NT2/D1 (cell line): ENCODE data around the gene NRP1.
A peak's percentile ranks its signal among the peaks of the same experiment; 100 is the strongest.

Experiments used
- DNase-seq: peaks from one replicate; pipeline ENCODE4 v3.0.0-alpha.2; 2011; ENCODE audit warnings: low read depth, low spot score
- H3K27me3 ChIP-seq: 2 replicates; pipeline ENCODE4 v1.6.0; 2011; ENCODE audit warnings: mild to moderate bottlenecking; ENCODE audit not compliant: insufficient read length, insufficient read depth
- H3K36me3 ChIP-seq: 2 replicates; pipeline ENCODE4 v1.6.1; 2011; ENCODE audit warnings: mild to moderate bottlenecking, low read length, mixed read lengths; ENCODE audit not compliant: insufficient read depth, insufficient read length
- H3K4me1 ChIP-seq: 2 replicates; pipeline ENCODE4 v1.5.1; 2011; ENCODE audit not compliant: insufficient read depth, insufficient read length
- H3K4me3 ChIP-seq: 2 replicates; pipeline ENCODE4 v1.5.1; 2011; ENCODE audit warnings: low read depth; ENCODE audit not compliant: insufficient read length
- H3K9ac ChIP-seq: 2 replicates; pipeline ENCODE4 v1.6.0; 2011; ENCODE audit warnings: low read depth; ENCODE audit not compliant: insufficient read length
- H3K9me3 ChIP-seq: 2 replicates; pipeline ENCODE4 v1.5.1; 2011; ENCODE audit warnings: mild to moderate bottlenecking, low read length; ENCODE audit not compliant: insufficient read depth
- SUZ12 ChIP-seq: IDR thresholded peaks from 2 replicates; pipeline ENCODE4 v1.6.1; 2011; ENCODE audit not compliant: insufficient read length, insufficient read depth; ENCODE audit errors: extremely low read depth
- YY1 ChIP-seq: IDR thresholded peaks from 2 replicates; pipeline ENCODE4 v1.6.1; 2011; ENCODE audit not compliant: insufficient read length, insufficient read depth
- ZNF274 ChIP-seq: IDR thresholded peaks from 2 replicates; pipeline ENCODE4 v1.6.1; 2011; ENCODE audit warnings: mild to moderate bottlenecking, low read depth, low read length

Gene NRP1

DNA sequence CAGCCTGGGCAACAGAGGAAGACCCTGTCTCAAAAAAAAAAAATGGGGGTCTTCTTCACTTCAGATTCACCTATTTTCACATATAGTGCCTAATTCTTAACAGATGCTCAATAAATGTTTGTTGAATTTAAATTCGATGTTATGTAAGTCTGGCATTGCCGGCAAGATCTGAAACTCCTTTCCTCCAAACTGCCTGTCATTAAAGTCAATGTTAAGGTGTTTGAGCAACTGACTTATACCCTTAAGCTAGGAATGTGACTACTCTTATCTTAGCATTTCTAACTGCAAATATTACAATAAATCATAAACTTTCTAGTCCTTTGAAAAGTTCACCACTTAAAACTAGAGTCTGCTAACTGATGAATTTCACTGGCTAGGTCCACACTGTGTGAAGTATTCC lies 95.2 kb downstream of the NRP1 start:
- DNase-seq = no peak
- no peak overlapping the region for H3K9ac ChIP-seq
- H3K27me3 ChIP-seq = no peaks in the 10 kb centered on the region
- no peaks in the 10 kb centered on the region for H3K9me3 ChIP-seq
- no peaks in the 10 kb centered on the region for H3K36me3 ChIP-seq
- TF ChIP-seq ZNF274 (no peak), SUZ12 (no peak), YY1 (no peak)
- no peaks in the 10 kb centered on the region for H3K4me1 ChIP-seq
- H3K4me3 ChIP-seq = no peak overlapping the region

DNA sequence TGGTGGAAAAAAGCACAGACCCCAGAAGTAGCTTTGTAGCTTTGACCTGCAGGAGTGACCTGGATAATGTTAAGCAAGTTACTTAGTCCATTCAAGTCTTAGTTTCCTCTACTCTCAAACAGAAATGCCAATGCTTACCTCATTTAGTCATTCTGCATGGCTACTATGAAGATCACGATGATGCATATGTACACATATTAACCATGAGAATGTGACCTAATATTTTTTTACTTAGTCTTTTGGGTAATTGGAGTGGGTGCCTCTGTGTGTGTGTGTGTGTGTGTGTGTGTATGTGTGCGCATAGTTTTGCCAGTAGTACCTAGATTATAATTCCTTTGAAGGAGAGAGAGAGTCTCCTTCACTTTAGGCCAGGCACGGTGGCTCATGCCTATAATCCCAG lies 95.8 kb downstream of the NRP1 start:
- Histone ChIP-seq H3K36me3 (no peaks in the 10 kb centered on the region), H3K9ac (no peak overlapping the region), H3K4me1 (no peaks in the 10 kb centered on the region), H3K9me3 (no peaks in the 10 kb centered on the region), H3K27me3 (no peaks in the 10 kb centered on the region), H3K4me3 (no peak overlapping the region)
- DNase-seq = no peak
- no peak for TF ChIP-seq SUZ12
- no peak for TF ChIP-seq YY1
- TF ChIP-seq ZNF274 = no peak

DNA sequence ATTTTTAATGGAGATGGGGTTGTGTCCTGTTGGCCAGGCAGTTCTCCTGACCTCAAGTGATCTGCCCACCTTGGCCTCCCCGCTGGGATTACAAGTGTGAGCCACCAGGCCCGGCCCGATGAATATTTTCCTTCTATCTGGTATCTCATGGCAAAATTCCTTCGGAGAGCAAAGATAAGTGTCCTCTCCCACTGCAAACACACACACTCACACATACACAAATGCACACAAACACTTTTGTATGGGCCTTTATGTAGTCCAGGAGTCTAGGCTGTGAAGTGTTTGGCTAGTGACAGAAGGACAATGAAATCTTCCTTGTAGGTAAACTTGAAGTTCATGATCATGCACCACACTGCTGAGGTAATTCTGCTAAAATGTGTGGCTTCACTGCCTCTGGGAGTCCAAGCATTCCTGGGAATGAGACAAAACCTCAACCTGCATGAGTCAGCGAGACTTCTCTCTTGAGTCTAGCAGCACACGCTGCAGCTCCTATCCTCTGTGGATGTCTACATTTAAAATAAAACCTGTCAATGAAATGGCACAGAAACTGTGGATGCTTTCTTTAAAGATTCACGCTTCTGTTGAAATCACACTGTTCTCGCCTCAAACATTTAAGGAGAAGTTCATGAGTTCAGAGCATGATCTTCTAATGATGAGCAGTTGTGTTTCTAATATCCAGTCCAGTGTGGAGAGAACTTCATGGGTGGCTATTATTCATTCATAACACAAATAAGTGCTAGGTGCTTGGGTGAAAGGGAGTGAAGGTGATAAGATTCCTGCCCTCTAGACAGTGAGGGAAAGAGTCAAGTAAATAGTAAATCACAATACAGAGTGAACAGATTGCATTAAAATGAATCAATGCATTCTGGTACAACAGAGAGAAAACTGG lies 96.5 kb downstream of the NRP1 start:
- no peaks in the 10 kb centered on the region for H3K36me3 ChIP-seq
- TF ChIP-seq ZNF274 (no peak), SUZ12 (no peak), YY1 (no peak)
- no peaks in the 10 kb centered on the region for H3K27me3 ChIP-seq
- no peaks in the 10 kb centered on the region for H3K9me3 ChIP-seq
- H3K4me1 ChIP-seq = no peaks in the 10 kb centered on the region
- peak; percentile 13 for DNase-seq
- H3K4me3 ChIP-seq = no peak overlapping the region
- H3K9ac ChIP-seq = no peak overlapping the region

DNA sequence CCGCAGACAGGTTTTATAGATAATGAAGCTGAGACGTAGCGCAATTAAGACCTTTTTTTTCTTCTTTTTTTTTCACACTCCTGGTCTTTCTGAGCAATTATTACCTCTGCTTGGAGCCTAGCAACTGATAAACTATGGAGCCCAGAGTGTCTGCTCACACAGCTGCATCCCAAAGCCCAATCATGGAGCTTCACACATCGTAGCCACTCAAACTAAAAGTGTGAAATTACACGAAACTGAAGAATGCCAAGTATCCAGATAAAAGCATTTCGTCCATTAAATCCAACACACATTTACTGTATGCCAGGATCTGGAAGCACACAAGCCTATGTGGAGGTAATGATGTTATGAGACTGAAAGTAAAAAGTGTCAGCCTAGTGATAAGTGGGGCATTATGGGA lies 97.6 kb downstream of the NRP1 start:
- TF ChIP-seq YY1 (no peak), SUZ12 (no peak), ZNF274 (no peak)
- Histone ChIP-seq H3K4me3 (no peak overlapping the region), H3K36me3 (no peaks in the 10 kb centered on the region), H3K9ac (no peak overlapping the region), H3K4me1 (no peaks in the 10 kb centered on the region), H3K27me3 (no peaks in the 10 kb centered on the region), H3K9me3 (no peaks in the 10 kb centered on the region)
- DNase-seq = no peak

- TF ChIP-seq SUZ12 (no peak), YY1 (no peak), ZNF274 (no peak)
- no peak for DNase-seq
- Histone ChIP-seq H3K9ac (no peak overlapping the region), H3K9me3 (no peaks in the 10 kb centered on the region), H3K4me3 (no peak overlapping the region), H3K4me1 (no peaks in the 10 kb centered on the region), H3K36me3 (no peaks in the 10 kb centered on the region), H3K27me3 (no peaks in the 10 kb centered on the region)
Measured at GRCh38 chr10:33235951-33236350, 98.5 kb downstream of the NRP1 start.

- TF ChIP-seq ZNF274 (no peak), YY1 (no peak), SUZ12 (no peak)
- H3K27me3 ChIP-seq = no peaks in the 10 kb centered on the region
- no peaks in the 10 kb centered on the region for H3K4me1 ChIP-seq
- no peaks in the 10 kb centered on the region for H3K9me3 ChIP-seq
- DNase-seq = no peak
- H3K36me3 ChIP-seq = no peaks in the 10 kb centered on the region
- no peak overlapping the region for H3K4me3 ChIP-seq
- H3K9ac ChIP-seq = no peak overlapping the region
Measured at GRCh38 chr10:33235251-33235884, 99.1 kb downstream of the NRP1 start.

GRCh38 chr10:33234831-33235237 lies 99.6 kb downstream of the NRP1 start:
- no peak for DNase-seq
- H3K36me3 ChIP-seq = no peaks in the 10 kb centered on the region
- TF ChIP-seq ZNF274 = no peak
- TF ChIP-seq SUZ12 = no peak
- TF ChIP-seq YY1 = no peak
- H3K27me3 ChIP-seq = no peaks in the 10 kb centered on the region
- no peaks in the 10 kb centered on the region for H3K4me1 ChIP-seq
- H3K9ac ChIP-seq = no peak overlapping the region
- H3K9me3 ChIP-seq = no peaks in the 10 kb centered on the region
- H3K4me3 ChIP-seq = no peak overlapping the region
